GM12878 (cell line): Measurements from ENCODE around the gene ABCA2. TPM values are rescaled to one million over a fixed set of nuclear protein-coding genes. Genes with fewer than 3 reads are reported as not detected.

Experiments used
- ATAC-seq: fragments of 200-7000 bp; cut with Tn5 transposase; 3 replicates; pipeline ENCODE4 v1.9.1; 2020; ENCODE audit warnings: mild to moderate bottlenecking, moderate library complexity
- BruUV-seq: library from RNA; stranded (reverse); fragments of 400-500 nt; replicated peaks from 2 replicates; lab custom pipeline; 2021; lab: Mats Ljungman, UMichigan
- CTCF ChIA-PET: fragments of 300-600 bp; sonication (Branson Sonifier 250); formaldehyde crosslinking; extraction: SDS; loops from one replicate; lab custom pipeline; 2021; ENCODE audit warnings: inconsistent platforms; lab: Yijun Ruan, JAX
- POLR2A ChIA-PET: fragments of 350-600 bp; formaldehyde crosslinking; extraction: SDS; loops from one replicate; lab custom pipeline; 2021; ENCODE audit warnings: inconsistent platforms; lab: Charles Lee
- RAD21 ChIA-PET: fragments of 300-600 bp; sonication (Branson Sonifier 250); formaldehyde crosslinking; loops from one replicate; lab custom pipeline; 2023; ENCODE audit warnings: antibody characterized with exemption; ENCODE audit not compliant: unreplicated experiment; lab: Charles Lee
- SMC1A ChIA-PET: fragments of 300-600 bp; sonication (Branson Sonifier 250); formaldehyde crosslinking; loops from one replicate; lab custom pipeline; 2023; ENCODE audit not compliant: unreplicated experiment, uncharacterized antibody; lab: Charles Lee
- DNase-seq: peaks from one replicate; pipeline ENCODE4 v3.0.0-alpha.2; 2011; ENCODE audit warnings: low read depth, low spot score
- FAIRE-seq: peaks from 3 replicates; lab custom pipeline; 2011; peaks lifted over from hg19 to GRCh38; lab: Jason Lieb, UNC
- H2AFZ ChIP-seq: 2 replicates; pipeline ENCODE4 v1.6.0; 2011; ENCODE audit warnings: low read depth, low read length, control low read depth; ENCODE audit not compliant: control insufficient read depth
- H3K27ac ChIP-seq: 2 replicates; pipeline ENCODE4 v1.5.1; 2011; ENCODE audit warnings: control low read depth; ENCODE audit not compliant: control insufficient read depth, insufficient read depth
- H3K27me3 ChIP-seq, 2 experiments: replicated peaks in 1 of 2; 2 replicates each; pipeline versions ENCODE4 v1.6.0 to v1.6.1; 2011; ENCODE audit warnings: low read length in 1 of 2; ENCODE audit not compliant: control insufficient read depth in 2 of 2, insufficient read depth in 2 of 2
- H3K36me3 ChIP-seq, 2 experiments: 2 replicates each; pipeline ENCODE4 v1.5.1; 2011; ENCODE audit warnings: low read length in 1 of 2; ENCODE audit not compliant: control insufficient read depth in 2 of 2, insufficient read depth in 2 of 2
- H3K4me1 ChIP-seq: 2 replicates; pipeline ENCODE4 v1.6.1; 2011; ENCODE audit warnings: mild to moderate bottlenecking, low read length, moderate library complexity, mixed read lengths; ENCODE audit not compliant: control insufficient read depth, insufficient read depth
- H3K4me2 ChIP-seq: 2 replicates; pipeline ENCODE4 v1.6.0; 2011; ENCODE audit warnings: control low read depth; ENCODE audit not compliant: control insufficient read depth, insufficient read depth
- H3K4me3 ChIP-seq: fragments of 200-600 bp; sonication (generic); 2 replicates; pipeline ENCODE4 v1.5.1; 2016
- H3K79me2 ChIP-seq: 2 replicates; pipeline ENCODE4 v1.6.0; 2011; ENCODE audit warnings: low read length; ENCODE audit not compliant: control insufficient read depth, insufficient read depth
- H3K9ac ChIP-seq: 2 replicates; pipeline ENCODE4 v1.8.0; 2011; ENCODE audit warnings: low read length, control low read depth, mixed read lengths; ENCODE audit not compliant: control insufficient read depth, insufficient read depth
- H3K9me3 ChIP-seq: replicated peaks from 3 replicates; pipeline ENCODE4 v1.5.1; 2011; ENCODE audit warnings: mild to moderate bottlenecking, low read length; ENCODE audit not compliant: control insufficient read depth, insufficient read depth
- H4K20me1 ChIP-seq: 2 replicates; pipeline ENCODE4 v1.6.0; 2011; ENCODE audit not compliant: control insufficient read depth, insufficient read depth
- ASH2L ChIP-seq: fragments of 300-600, 200-600 bp; sonication (generic); IDR thresholded peaks from 2 replicates; pipeline ENCODE4 v1.6.1; 2017; ENCODE audit warnings: low read depth, mild to moderate bottlenecking, borderline replicate concordance
- BACH1 ChIP-seq: fragments of 450-650 bp; IDR thresholded peaks from 2 replicates; pipeline ENCODE4 v1.6.1; 2017; ENCODE audit warnings: mild to moderate bottlenecking, borderline replicate concordance
- CEBPZ ChIP-seq: fragments of 150-350 bp; IDR thresholded peaks from 2 replicates; pipeline ENCODE4 v1.6.1; 2016; ENCODE audit warnings: low read depth, low read length
- EGR1 ChIP-seq, 2 experiments: IDR thresholded peaks; 1 replicate in 1 of 2; 2 replicates in 1 of 2; pipeline ENCODE4 v1.6.1; 2011 to 2012; ENCODE audit warnings: low read depth in 2 of 2, low read length in 2 of 2, borderline replicate concordance in 1 of 2, mild to moderate bottlenecking in 1 of 2, moderate library complexity in 1 of 2
- FOXM1 ChIP-seq: IDR thresholded peaks from 2 replicates; pipeline ENCODE4 v1.6.1; 2012; ENCODE audit warnings: low read depth, mild to moderate bottlenecking, inconsistent platforms, low read length, moderate library complexity
- HCFC1 ChIP-seq: fragments of 150-350 bp; IDR thresholded peaks from 2 replicates; pipeline ENCODE4 v1.6.1; 2014; ENCODE audit warnings: low read length
- NKRF ChIP-seq: fragments of 450-650 bp; conservative IDR thresholded peaks from 2 replicates; pipeline ENCODE4 v1.6.1; 2017; ENCODE audit warnings: mild to moderate bottlenecking, moderate library complexity
- POU2F2 ChIP-seq: IDR thresholded peaks from 3 replicates; pipeline ENCODE4 v1.6.1; 2011; ENCODE audit warnings: low read depth, mild to moderate bottlenecking, low read length, borderline replicate concordance
- SMC3 ChIP-seq: IDR thresholded peaks from 2 replicates; pipeline ENCODE4 v1.6.1; 2011; ENCODE audit warnings: low read length, improper control_type of control experiment, borderline replicate concordance
- STAT3 ChIP-seq: IDR thresholded peaks from 2 replicates; pipeline ENCODE4 v1.6.1; 2011; ENCODE audit warnings: low read depth, low read length, improper control_type of control experiment
- SUZ12 ChIP-seq: fragments of 200-600 bp; sonication (generic); IDR thresholded peaks from one replicate; pipeline ENCODE4 v1.6.1; 2018; ENCODE audit warnings: antibody characterized with exemption, mild to moderate bottlenecking; ENCODE audit not compliant: unreplicated experiment
- ZZZ3 ChIP-seq: IDR thresholded peaks from 2 replicates; pipeline ENCODE4 v1.6.1; 2011; ENCODE audit warnings: low read depth; ENCODE audit not compliant: control insufficient read depth, insufficient read length
- WGBS: methylation state at CpG from one replicate; pipeline ENCODE4 v1.1.6; 2016; ENCODE audit warnings: low lambda C conversion rate; ENCODE audit not compliant: insufficient replicate concordance, insufficient coverage; ENCODE audit errors: missing lambda C conversion rate; 5-methylcytosine and 5-hydroxymethylcytosine counted together
- in situ Hi-C: fragments of 300-500 bp; cut with MboI; formaldehyde crosslinking; loops from 9 replicates; pipeline ENCODE4 v1.14.3; 2018; ENCODE audit warnings: mixed read lengths
- intact Hi-C: fragments of 100-400 bp; cut with micrococcal nuclease; formaldehyde crosslinking; loops from one replicate; pipeline ENCODE4 v1.14.2; 2022; ENCODE audit not compliant: unreplicated experiment
- polyA plus RNA-seq, 11 experiments: library from polyadenylated mRNA; depleted of rRNA in 4 of 11; unstranded in 6 of 11; stranded (reverse) in 5 of 11; fragments of >200 nt; fragmentation: Nextera tagmentation in 4 of 11; fragmentation: Illumina TruSeq in 1 of 11; extraction: Ambion mirVana in 4 of 11; extraction: Trizol in 1 of 11; gene quantifications; 1 replicate in 1 of 11; 2 replicates in 10 of 11; pipeline versions ENCODE4 v1.2.1 to v1.2.3, GENCODE V29; 2011 to 2016; ENCODE audit warnings: inconsistent platforms in 2 of 11, missing spikeins in 2 of 11, low read depth in 1 of 11
- total RNA-seq, 4 experiments: library from RNA; depleted of rRNA in 3 of 4; stranded (reverse); fragments of >200 nt in 3 of 4; fragmentation: Illumina TruSeq in 1 of 4; extraction: Trizol in 1 of 4; gene quantifications; 2 replicates each; pipeline versions ENCODE4 v1.2.1 to v1.2.3, GENCODE V29; 2013 to 2021
- TF ChIP-seq, protein P1 (sequence below): IDR thresholded peaks from 2 replicates; pipeline ENCODE4 v1.6.1; 2012; ENCODE audit warnings: low read depth, low read length, improper control_type of control experiment
- TF ChIP-seq, protein P2 (sequence below), 3 experiments: IDR thresholded peaks in 2 of 3; conservative IDR thresholded peaks in 1 of 3; 2 replicates each; pipeline ENCODE4 v1.5.1; 2011; ENCODE audit warnings: low read depth in 3 of 3, low read length in 3 of 3, mild to moderate bottlenecking in 3 of 3, control low read depth in 2 of 3, moderate library complexity in 2 of 3, inconsistent platforms in 1 of 3, mixed read lengths in 1 of 3; ENCODE audit not compliant: control insufficient read depth in 2 of 3, insufficient read depth in 1 of 3; ENCODE audit errors: extremely low read depth in 1 of 3

ABCA2 gene
- total and polyA plus RNA-seq, 10 of the 15 experiments (the other 5 are each of a cell fraction or from before 2014, with no cell fraction given) = 0.13 to 2.6 (median 0.71) TPM; not detected in 2

DNA sequence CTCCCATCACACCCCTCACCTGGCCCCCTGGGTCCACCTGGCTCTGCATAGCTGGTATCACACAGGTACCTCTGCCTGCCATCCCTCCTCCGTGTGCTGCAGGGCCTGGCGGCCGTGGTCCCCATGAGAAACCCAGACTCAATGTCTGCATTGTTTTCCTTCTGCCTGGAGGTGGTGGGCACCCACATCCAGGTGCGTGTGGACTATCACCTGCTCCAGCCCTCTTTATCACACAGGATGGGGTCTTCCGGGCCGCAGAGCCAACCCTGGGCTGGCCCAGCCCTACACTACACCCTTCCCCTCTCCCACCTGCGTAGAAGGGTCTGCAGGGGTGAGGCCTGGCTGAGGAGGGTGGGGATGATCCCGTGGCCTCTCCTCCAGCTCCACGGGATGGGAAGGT, 10.9 kb upstream of the ABCA2 start:
- DNase-seq (no peak), ATAC-seq (no peak), FAIRE-seq (no peak)
- intact Hi-C loops (loop anchor here (5.0 kb wide), 1 partner anchor 192 kb away; the partner anchor contains the start of gene PHPT1), in situ Hi-C loops (loop anchor here (5.0 kb wide), 2 partner anchors 92 to 242 kb away; partner anchors contain the start of genes C8G and CCDC183)
- no peak overlapping the region for H2AFZ ChIP-seq
- BruUV-seq = no TSS peak
- no peak overlapping the region for H3K4me3 ChIP-seq
- no peak overlapping the region for H3K9ac ChIP-seq
- H3K9me3 ChIP-seq = no peaks in the 10 kb centered on the region
- no peak overlapping the region for H3K27ac ChIP-seq
- peaks cover 10% of the 10 kb centered on the region for H3K4me1 ChIP-seq
- no peaks in the 10 kb centered on the region for H3K79me2 ChIP-seq
- ChIA-PET CTCF (interaction anchor here (1.0 to 2.2 kb wide), 3 partner anchors 9 to 91 kb away, joined by 3 to 9 read pairs (median 5); no protein-coding TSS in a partner anchor), SMC1A (no interaction called here), POLR2A (no interaction called here), RAD21 (interaction anchor here (1.8 kb wide), 1 partner anchor 91 kb away, joined by 6 read pairs; no protein-coding TSS in a partner anchor)
- no peaks in the 10 kb centered on the region for H4K20me1 ChIP-seq
- H3K36me3 ChIP-seq = no peaks in the 10 kb centered on the region
- WGBS = 22% methylated on average over 9 of the region's 9 CpGs
- H3K4me2 ChIP-seq = no peak overlapping the region
- peaks cover 2 to 5% of the 10 kb centered on the region in 2 experiments; a peak in 2 of 4 replicates for H3K27me3 ChIP-seq
- TF ChIP-seq BACH1 (no peak), SUZ12 (no peak), NKRF (no peak), ZZZ3 (no peak), CEBPZ (no peak), EGR1 (IDR thresholded peaks at IDR 0.05; ENCODE audit: borderline replicate concordance in 1 of 2, low read depth in 2 of 2, low read length in 2 of 2) (no peak), HCFC1 (no peak), SMC3 (no peak), ASH2L (no peak), FOXM1 (no peak), POU2F2 (no peak), STAT3 (no peak)
- TF ChIP-seq, protein P1, sequence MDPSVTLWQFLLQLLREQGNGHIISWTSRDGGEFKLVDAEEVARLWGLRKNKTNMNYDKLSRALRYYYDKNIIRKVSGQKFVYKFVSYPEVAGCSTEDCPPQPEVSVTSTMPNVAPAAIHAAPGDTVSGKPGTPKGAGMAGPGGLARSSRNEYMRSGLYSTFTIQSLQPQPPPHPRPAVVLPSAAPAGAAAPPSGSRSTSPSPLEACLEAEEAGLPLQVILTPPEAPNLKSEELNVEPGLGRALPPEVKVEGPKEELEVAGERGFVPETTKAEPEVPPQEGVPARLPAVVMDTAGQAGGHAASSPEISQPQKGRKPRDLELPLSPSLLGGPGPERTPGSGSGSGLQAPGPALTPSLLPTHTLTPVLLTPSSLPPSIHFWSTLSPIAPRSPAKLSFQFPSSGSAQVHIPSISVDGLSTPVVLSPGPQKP = no peak
- TF ChIP-seq, protein P2, sequence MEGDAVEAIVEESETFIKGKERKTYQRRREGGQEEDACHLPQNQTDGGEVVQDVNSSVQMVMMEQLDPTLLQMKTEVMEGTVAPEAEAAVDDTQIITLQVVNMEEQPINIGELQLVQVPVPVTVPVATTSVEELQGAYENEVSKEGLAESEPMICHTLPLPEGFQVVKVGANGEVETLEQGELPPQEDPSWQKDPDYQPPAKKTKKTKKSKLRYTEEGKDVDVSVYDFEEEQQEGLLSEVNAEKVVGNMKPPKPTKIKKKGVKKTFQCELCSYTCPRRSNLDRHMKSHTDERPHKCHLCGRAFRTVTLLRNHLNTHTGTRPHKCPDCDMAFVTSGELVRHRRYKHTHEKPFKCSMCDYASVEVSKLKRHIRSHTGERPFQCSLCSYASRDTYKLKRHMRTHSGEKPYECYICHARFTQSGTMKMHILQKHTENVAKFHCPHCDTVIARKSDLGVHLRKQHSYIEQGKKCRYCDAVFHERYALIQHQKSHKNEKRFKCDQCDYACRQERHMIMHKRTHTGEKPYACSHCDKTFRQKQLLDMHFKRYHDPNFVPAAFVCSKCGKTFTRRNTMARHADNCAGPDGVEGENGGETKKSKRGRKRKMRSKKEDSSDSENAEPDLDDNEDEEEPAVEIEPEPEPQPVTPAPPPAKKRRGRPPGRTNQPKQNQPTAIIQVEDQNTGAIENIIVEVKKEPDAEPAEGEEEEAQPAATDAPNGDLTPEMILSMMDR (IDR thresholded peaks at IDR 0.05 in 2 of 3, conservative IDR thresholded peaks at IDR 0.05 in 1 of 3; ENCODE audit: control insufficient read depth in 2 of 3, extremely low read depth in 1 of 3, insufficient read depth in 1 of 3, low read depth in 3 of 3, low read length in 3 of 3) = no peak
